Loucy (cell line): Measurements from ENCODE around the gene TUBB4B.

ENCODE experiments used
- H2AFZ ChIP-seq: fragments of 200-600 bp; sonication (generic); 2 replicates; pipeline ENCODE4 v1.6.0; 2016; ENCODE audit warnings: antibody characterized with exemption, mild to moderate bottlenecking, low read length, moderate library complexity
- H3F3A ChIP-seq: fragments of 200-600 bp; 2 replicates; pipeline ENCODE4 v1.6.0; 2016; ENCODE audit warnings: antibody characterized with exemption, low read depth, mild to moderate bottlenecking
- H3K27me3 ChIP-seq: fragments of 200-600 bp; sonication (generic); 2 replicates; pipeline ENCODE4 v1.6.1; 2014; ENCODE audit warnings: low read length, mild to moderate bottlenecking; ENCODE audit not compliant: insufficient read depth, poor library complexity, severe bottlenecking
- H3K36me3 ChIP-seq: fragments of 200-600 bp; sonication (generic); 2 replicates; pipeline ENCODE4 v1.6.1; 2016; ENCODE audit warnings: low read length; ENCODE audit not compliant: insufficient read depth
- H3K4me1 ChIP-seq: fragments of 200-600 bp; sonication (generic); 2 replicates; pipeline ENCODE4 v1.5.1; 2014; ENCODE audit warnings: low read length, mild to moderate bottlenecking; ENCODE audit not compliant: insufficient read depth, poor library complexity, severe bottlenecking
- H3K4me2 ChIP-seq: fragments of 200-600 bp; sonication (generic); 2 replicates; pipeline ENCODE4 v1.6.0; 2014; ENCODE audit warnings: antibody characterized with exemption, low read length, low read depth, mild to moderate bottlenecking; ENCODE audit not compliant: poor library complexity, severe bottlenecking
- H3K4me3 ChIP-seq: fragments of 200-600 bp; sonication (generic); 2 replicates; pipeline ENCODE4 v1.5.1; 2014; ENCODE audit warnings: low read length, mild to moderate bottlenecking, mixed read lengths; ENCODE audit not compliant: poor library complexity, severe bottlenecking
- H3K79me2 ChIP-seq: fragments of 200-600 bp; sonication (generic); 2 replicates; pipeline ENCODE4 v1.6.1; 2014; ENCODE audit warnings: low read length; ENCODE audit not compliant: insufficient read depth
- H3K9ac ChIP-seq: fragments of 200-600 bp; sonication (generic); 2 replicates; pipeline ENCODE4 v1.6.0; 2014; ENCODE audit warnings: mild to moderate bottlenecking, low read depth, low read length, moderate library complexity; ENCODE audit not compliant: poor library complexity, severe bottlenecking
- H3K9me2 ChIP-seq: fragments of 200-600 bp; sonication (generic); replicated peaks from 2 replicates; pipeline ENCODE4 v1.6.1; 2016; ENCODE audit warnings: low read depth, low read length, mixed read lengths
- H3K9me3 ChIP-seq: fragments of 200-600 bp; sonication (generic); 2 replicates; pipeline ENCODE4 v1.6.1; 2014; ENCODE audit warnings: mild to moderate bottlenecking, antibody characterized with exemption, low read length, low read depth; ENCODE audit not compliant: insufficient read depth
- H4K20me1 ChIP-seq: fragments of 200-600 bp; sonication (generic); 2 replicates; pipeline ENCODE4 v1.6.0; 2014; ENCODE audit warnings: antibody characterized with exemption, low read length, mild to moderate bottlenecking; ENCODE audit not compliant: insufficient read depth, poor library complexity, severe bottlenecking
- CTCF ChIP-seq: fragments of 200-600 bp; sonication (generic); conservative IDR thresholded peaks from 2 replicates; pipeline ENCODE4 v1.5.1; 2014; ENCODE audit warnings: mild to moderate bottlenecking, antibody characterized with exemption, low read length
- EZH2phosphoT487 ChIP-seq: fragments of 200-600 bp; IDR thresholded peaks from 2 replicates; pipeline ENCODE4 v1.6.1; 2018; ENCODE audit warnings: antibody characterized with exemption, mild to moderate bottlenecking, moderate library complexity, borderline replicate concordance

TUBB4B gene

GRCh38 chr9:137198902-137199283 lies 42.2 kb upstream of the TUBB4B start:
- H3K9me3 ChIP-seq, result no peaks in the 10 kb centered on the region
- no peak overlapping the region for H2AFZ ChIP-seq
- peaks cover 52% of the 10 kb centered on the region for H3K79me2 ChIP-seq
- H4K20me1 ChIP-seq, result peaks cover 13% of the 10 kb centered on the region
- no peaks in the 10 kb centered on the region for H3K36me3 ChIP-seq
- no peaks in the 10 kb centered on the region for H3K9me2 ChIP-seq
- peak overlapping the region; percentile 10 for H3K9ac ChIP-seq
- no peak for TF ChIP-seq CTCF
- peak overlapping the region; percentile 65 for H3K4me2 ChIP-seq
- H3K27me3 ChIP-seq, result no peaks in the 10 kb centered on the region
- peaks cover 26% of the 10 kb centered on the region for H3K4me1 ChIP-seq
- peak overlapping the region; percentile 67 for H3K4me3 ChIP-seq
- no peaks in the 10 kb centered on the region for H3F3A ChIP-seq

GRCh38 chr9:137199411-137200121 lies 41.5 kb upstream of the TUBB4B start:
- H3K27me3 ChIP-seq, result no peaks in the 10 kb centered on the region
- no peaks in the 10 kb centered on the region for H3K9me3 ChIP-seq
- H3F3A ChIP-seq, result no peaks in the 10 kb centered on the region
- peak overlapping the region; percentile 10 for H3K9ac ChIP-seq
- H4K20me1 ChIP-seq, result peaks cover 20% of the 10 kb centered on the region
- no peaks in the 10 kb centered on the region for H3K9me2 ChIP-seq
- H3K4me3 ChIP-seq, result peak overlapping the region; percentile 67
- H3K79me2 ChIP-seq, result peaks cover 54% of the 10 kb centered on the region
- H3K4me1 ChIP-seq, result peaks cover 32% of the 10 kb centered on the region
- H3K4me2 ChIP-seq, result peak overlapping the region; percentile 65
- TF ChIP-seq CTCF, result no peak
- TF ChIP-seq EZH2phosphoT487, result no peak
- H2AFZ ChIP-seq, result no peak overlapping the region
- H3K36me3 ChIP-seq, result no peaks in the 10 kb centered on the region

GRCh38 chr9:137200311-137201204 lies 40.5 kb upstream of the TUBB4B start, which contains the start of gene TPRN:
Gene TPRN, minus strand, starts transcription at chr9:137200741. Its CDS starts 30 bp downstream, at chr9:137200711.
- Histone ChIP-seq H3K9me3 (no peaks in the 10 kb centered on the region), H3F3A (no peaks in the 10 kb centered on the region), H3K9me2 (no peaks in the 10 kb centered on the region), H4K20me1 (peaks cover 25% of the 10 kb centered on the region), H3K27me3 (no peaks in the 10 kb centered on the region), H3K79me2 (peaks cover 62% of the 10 kb centered on the region), H3K4me1 (peaks cover 37% of the 10 kb centered on the region), H3K9ac (peak within 1 kb of the TSS; percentile 89), H2AFZ (no peak within 1 kb of the TSS), H3K4me2 (peak within 1 kb of the TSS; percentile 83), H3K4me3 (peak within 1 kb of the TSS; percentile 85), H3K36me3 (no peaks in the 10 kb centered on the region)
- TF ChIP-seq CTCF, result no peak
